Transverse colon (tissue), 4 donors: Measurements from ENCODE around the gene ERVW-1.

Experiments used
- CTCF ChIP-seq, 5 experiments: fragments of 200-600 bp in 3 of 5; fragments of 450-650 bp in 2 of 5; sonication (generic) in 3 of 5; IDR thresholded peaks; 1 replicate in 2 of 5; 2 replicates in 3 of 5; pipeline ENCODE4 v1.5.1; 2016 to 2017; ENCODE audit warnings: antibody characterized with exemption in 5 of 5, inconsistent platforms in 3 of 5, mild to moderate bottlenecking in 2 of 5, moderate library complexity in 1 of 5
- EP300 ChIP-seq: sonication (generic); formaldehyde crosslinking; IDR thresholded peaks from one replicate; pipeline ENCODE4 v1.6.1; 2017; ENCODE audit warnings: antibody characterized with exemption, low read depth
- POLR2AphosphoS5 ChIP-seq, 3 donors: sonication (generic); formaldehyde crosslinking; IDR thresholded peaks; one replicate each; pipeline ENCODE4 v1.6.1; 2016; ENCODE audit warnings: antibody characterized with exemption in 3 of 3

GRCh38 chr7:92478711-92479110 lies 965 bp upstream of the ERVW-1 start:
- TF ChIP-seq CTCF (IDR thresholded peaks at IDR 0.05) (no peak), POLR2AphosphoS5 (IDR thresholded peaks at IDR 0.05) (no peak), EP300 (no peak)
